Activated CD8-positive, alpha-beta T cell treated with anti-CD3 and anti-CD28 coated beads, Interleukin-2, amount 10 ng/mL, durations not matched to agents 7 days and 5 days (primary cell): ENCODE measurements around the gene CORO2B. TPM values are rescaled to one million over a fixed set of nuclear protein-coding genes. Genes with fewer than 3 reads are reported as not detected.

Experiments
- ATAC-seq: fragments of 150-1000 bp; cut with Tn5 transposase; one replicate; pipeline ENCODE4 v1.10.0; 2021; ENCODE audit warnings: moderate library complexity
- CTCF ChIA-PET: fragments of 350-600 bp; sonication (Branson Sonifier 250); formaldehyde crosslinking; loops from one replicate; lab custom pipeline; 2021; ENCODE audit warnings: antibody characterized with exemption; lab: Charles Lee
- POLR2A ChIA-PET: fragments of 350-600 bp; sonication (Branson Sonifier 250); formaldehyde crosslinking; loops from one replicate; lab custom pipeline; 2021; ENCODE audit warnings: antibody characterized with exemption; lab: Charles Lee
- DNase-seq: peaks from one replicate; pipeline ENCODE4 v3.0.0-alpha.2; 2020
- H3K27ac Mint-ChIP-seq: one replicate; pipeline ENCODE4 v1.8.0; 2021; ENCODE audit warnings: mild to moderate bottlenecking, mixed read lengths
- H3K27me3 Mint-ChIP-seq: one replicate; pipeline ENCODE4 v1.8.0; 2021; ENCODE audit warnings: low read depth, mixed read lengths
- H3K36me3 Mint-ChIP-seq: one replicate; pipeline ENCODE4 v1.8.0; 2021; ENCODE audit warnings: low read depth, mixed read lengths
- H3K4me1 Mint-ChIP-seq: one replicate; pipeline ENCODE4 v1.8.0; 2021; ENCODE audit warnings: low read depth, mixed read lengths
- H3K4me3 Mint-ChIP-seq: one replicate; pipeline ENCODE4 v1.8.0; 2021; ENCODE audit warnings: mild to moderate bottlenecking, mixed read lengths
- H3K9me3 Mint-ChIP-seq: one replicate; pipeline ENCODE4 v1.8.0; 2022; ENCODE audit warnings: mixed read lengths; ENCODE audit not compliant: insufficient read depth
- total RNA-seq, 2 experiments: library from RNA; stranded (reverse); gene quantifications; one replicate each; pipeline ENCODE4 v1.2.3, GENCODE V29; 2021

Gene CORO2B
- total RNA-seq, 2 experiments from 2014 or later, result not detected

DNA sequence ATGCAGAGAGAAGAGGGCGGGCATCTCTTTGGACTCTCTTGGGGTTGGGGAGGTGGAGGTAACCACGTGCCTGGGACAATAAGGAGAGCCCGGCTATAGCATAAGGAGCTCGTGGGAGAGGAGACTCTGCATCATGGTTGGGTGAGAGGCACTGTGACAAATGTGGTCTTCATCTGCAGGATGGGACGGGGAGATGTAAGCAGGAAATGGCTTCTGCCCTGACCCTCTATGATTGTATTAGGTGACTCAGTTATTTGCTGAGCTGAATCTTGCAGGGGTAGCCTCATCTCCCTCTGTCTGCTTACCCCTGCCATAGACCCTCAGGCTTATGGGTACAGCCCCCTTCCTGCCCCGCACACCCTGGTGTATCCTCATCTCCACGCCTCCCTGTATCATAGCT is 48.7 kb downstream of the CORO2B start:
- no peak for DNase-seq
- no peaks in the 10 kb centered on the region for H3K9me3 Mint-ChIP-seq
- no peak overlapping the region for H3K4me3 Mint-ChIP-seq
- ChIA-PET CTCF (no interaction called here), POLR2A (no interaction called here)
- H3K4me1 Mint-ChIP-seq, result no peaks in the 10 kb centered on the region
- H3K36me3 Mint-ChIP-seq, result no peaks in the 10 kb centered on the region
- no peak overlapping the region for H3K27ac Mint-ChIP-seq
- peaks cover 11% of the 10 kb centered on the region for H3K27me3 Mint-ChIP-seq
- no peak for ATAC-seq

DNA sequence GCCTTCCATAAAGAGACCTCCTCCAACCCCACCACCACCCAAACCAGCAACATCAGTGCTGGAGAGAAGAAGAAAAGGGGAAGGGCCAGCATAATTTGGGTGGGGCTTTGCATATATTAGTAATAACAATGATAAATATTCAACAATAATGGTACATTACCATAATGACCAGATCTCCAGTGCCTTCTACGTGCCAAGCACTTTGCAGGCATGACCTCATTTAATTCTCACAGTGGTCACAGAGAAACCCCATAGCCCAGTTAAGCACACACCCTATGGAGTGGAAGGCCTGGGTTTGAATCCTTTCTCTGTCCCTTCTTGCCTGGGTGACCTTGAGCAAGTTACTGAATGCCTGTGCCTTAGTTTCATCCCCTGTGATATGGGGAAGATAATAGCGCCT is 49.2 kb downstream of the CORO2B start:
- no peaks in the 10 kb centered on the region for H3K4me1 Mint-ChIP-seq
- no peaks in the 10 kb centered on the region for H3K9me3 Mint-ChIP-seq
- H3K36me3 Mint-ChIP-seq, result no peaks in the 10 kb centered on the region
- H3K27ac Mint-ChIP-seq, result no peak overlapping the region
- DNase-seq (no peak), ATAC-seq (no peak)
- no peak overlapping the region for H3K4me3 Mint-ChIP-seq
- CTCF ChIA-PET, result no interaction called here
- POLR2A ChIA-PET, result no interaction called here
- H3K27me3 Mint-ChIP-seq, result peaks cover 9% of the 10 kb centered on the region

GRCh38 chr15:68629519-68630210 is 50.9 kb downstream of the CORO2B start:
- no peak for DNase-seq
- no peak for ATAC-seq
- POLR2A ChIA-PET, result no interaction called here
- Mint-ChIP-seq H3K27me3 (peaks cover 9% of the 10 kb centered on the region), H3K27ac (no peak overlapping the region), H3K36me3 (no peaks in the 10 kb centered on the region), H3K4me3 (no peak overlapping the region), H3K4me1 (no peaks in the 10 kb centered on the region), H3K9me3 (no peaks in the 10 kb centered on the region)
- CTCF ChIA-PET, result no interaction called here

- CTCF ChIA-PET, result no interaction called here
- no peaks in the 10 kb centered on the region for H3K36me3 Mint-ChIP-seq
Observed at GRCh38 chr15:68630211-68630555, 51.4 kb downstream of the CORO2B start.

GRCh38 chr15:68630836-68631235 is 52.0 kb downstream of the CORO2B start:
- ATAC-seq, result no peak
- ChIA-PET CTCF (interaction anchor here (1.0 kb wide), 1 partner anchor 77 kb away, joined by 4 read pairs; no protein-coding TSS in a partner anchor), POLR2A (no interaction called here)
- Mint-ChIP-seq H3K27ac (no peak overlapping the region), H3K4me3 (no peak overlapping the region), H3K4me1 (no peaks in the 10 kb centered on the region), H3K27me3 (peaks cover 8% of the 10 kb centered on the region), H3K9me3 (no peaks in the 10 kb centered on the region), H3K36me3 (no peaks in the 10 kb centered on the region)
- no peak for DNase-seq

More at GRCh38 chr15:68630211-68630555, 51.4 kb downstream of the CORO2B start:
- ATAC-seq (no peak), DNase-seq (no peak)
- no peak overlapping the region for H3K4me3 Mint-ChIP-seq
- POLR2A ChIA-PET, result no interaction called here
- no peaks in the 10 kb centered on the region for H3K4me1 Mint-ChIP-seq
- peaks cover 9% of the 10 kb centered on the region for H3K27me3 Mint-ChIP-seq
- H3K27ac Mint-ChIP-seq, result no peak overlapping the region
- no peaks in the 10 kb centered on the region for H3K9me3 Mint-ChIP-seq

GRCh38 chr15:68631601-68632051 is 52.8 kb downstream of the CORO2B start:
- CTCF ChIA-PET, result interaction anchor here (1.0 kb wide), 1 partner anchor 77 kb away, joined by 4 read pairs; no protein-coding TSS in a partner anchor
- no peak for ATAC-seq
- H3K9me3 Mint-ChIP-seq, result no peaks in the 10 kb centered on the region
- peaks cover 7% of the 10 kb centered on the region for H3K27me3 Mint-ChIP-seq
- POLR2A ChIA-PET, result no interaction called here
- no peak overlapping the region for H3K4me3 Mint-ChIP-seq
- DNase-seq, result no peak
- H3K4me1 Mint-ChIP-seq, result no peaks in the 10 kb centered on the region
- H3K27ac Mint-ChIP-seq, result no peak overlapping the region
- no peaks in the 10 kb centered on the region for H3K36me3 Mint-ChIP-seq

- H3K27me3 Mint-ChIP-seq, result peaks cover 6% of the 10 kb centered on the region
- H3K4me3 Mint-ChIP-seq, result no peak overlapping the region
- no peaks in the 10 kb centered on the region for H3K4me1 Mint-ChIP-seq
- H3K27ac Mint-ChIP-seq, result no peak overlapping the region
- POLR2A ChIA-PET, result no interaction called here
- no peak for DNase-seq
- H3K36me3 Mint-ChIP-seq, result no peaks in the 10 kb centered on the region
- CTCF ChIA-PET, result no interaction called here
- ATAC-seq, result no peak
- no peaks in the 10 kb centered on the region for H3K9me3 Mint-ChIP-seq
Observed at GRCh38 chr15:68632101-68632500, 53.3 kb downstream of the CORO2B start.

- Mint-ChIP-seq H3K4me1 (no peaks in the 10 kb centered on the region), H3K27ac (no peak overlapping the region), H3K27me3 (peaks cover 5% of the 10 kb centered on the region), H3K9me3 (no peaks in the 10 kb centered on the region), H3K4me3 (no peak overlapping the region), H3K36me3 (no peaks in the 10 kb centered on the region)
- POLR2A ChIA-PET, result no interaction called here
- CTCF ChIA-PET, result interaction anchor here (0.6 to 0.9 kb wide), 2 partner anchors 27 to 84 kb away, joined by 3 to 4 read pairs; no protein-coding TSS in a partner anchor
- ATAC-seq (no peak), DNase-seq (no peak)
Observed at GRCh38 chr15:68633231-68634121, 54.7 kb downstream of the CORO2B start.

GRCh38 chr15:68634122-68634482 is 55.3 kb downstream of the CORO2B start:
- Mint-ChIP-seq H3K9me3 (no peaks in the 10 kb centered on the region), H3K27ac (no peak overlapping the region), H3K4me3 (no peak overlapping the region), H3K36me3 (no peaks in the 10 kb centered on the region), H3K27me3 (peaks cover 3% of the 10 kb centered on the region), H3K4me1 (no peaks in the 10 kb centered on the region)
- ChIA-PET POLR2A (no interaction called here), CTCF (no interaction called here)
- ATAC-seq, result no peak
- no peak for DNase-seq

GRCh38 chr15:68634531-68634930 is 55.7 kb downstream of the CORO2B start:
- no peak overlapping the region for H3K4me3 Mint-ChIP-seq
- no peaks in the 10 kb centered on the region for H3K36me3 Mint-ChIP-seq
- H3K27ac Mint-ChIP-seq, result no peak overlapping the region
- ATAC-seq (no peak), DNase-seq (no peak)
- peaks cover 2% of the 10 kb centered on the region for H3K27me3 Mint-ChIP-seq
- H3K9me3 Mint-ChIP-seq, result no peaks in the 10 kb centered on the region
- ChIA-PET CTCF (interaction anchor here (1.2 to 2.0 kb wide), 2 partner anchors 84 to 241 kb away, joined by 5 to 6 read pairs; no protein-coding TSS in a partner anchor), POLR2A (no interaction called here)
- no peaks in the 10 kb centered on the region for H3K4me1 Mint-ChIP-seq

DNA sequence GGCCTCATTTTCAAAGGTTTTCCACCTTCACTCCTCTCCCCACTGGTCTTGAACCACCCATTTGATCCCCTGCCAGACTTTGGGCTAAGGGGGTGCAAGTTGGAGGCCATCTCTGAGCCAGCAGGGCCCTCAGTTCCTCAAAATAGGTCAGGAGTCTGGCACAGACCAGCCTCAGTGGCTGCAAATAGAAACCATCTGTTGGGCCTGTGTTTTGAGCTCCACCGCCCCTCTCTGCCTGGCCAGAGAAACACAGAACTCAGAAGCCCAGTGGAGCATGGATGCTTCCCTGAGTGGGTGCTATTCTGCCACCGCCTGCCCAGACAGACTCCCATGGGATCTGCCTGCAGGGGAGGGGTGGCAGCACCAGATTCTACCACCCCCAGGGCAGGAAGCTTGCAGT is 56.3 kb downstream of the CORO2B start:
- Mint-ChIP-seq H3K27ac (no peak overlapping the region), H3K4me3 (no peak overlapping the region), H3K36me3 (no peaks in the 10 kb centered on the region), H3K9me3 (no peaks in the 10 kb centered on the region), H3K4me1 (no peaks in the 10 kb centered on the region), H3K27me3 (no peaks in the 10 kb centered on the region)
- ATAC-seq, result no peak
- DNase-seq, result no peak
- ChIA-PET POLR2A (no interaction called here), CTCF (interaction anchor here (1.2 to 2.0 kb wide), 2 partner anchors 85 to 240 kb away, joined by 5 to 6 read pairs; no protein-coding TSS in a partner anchor)

DNA sequence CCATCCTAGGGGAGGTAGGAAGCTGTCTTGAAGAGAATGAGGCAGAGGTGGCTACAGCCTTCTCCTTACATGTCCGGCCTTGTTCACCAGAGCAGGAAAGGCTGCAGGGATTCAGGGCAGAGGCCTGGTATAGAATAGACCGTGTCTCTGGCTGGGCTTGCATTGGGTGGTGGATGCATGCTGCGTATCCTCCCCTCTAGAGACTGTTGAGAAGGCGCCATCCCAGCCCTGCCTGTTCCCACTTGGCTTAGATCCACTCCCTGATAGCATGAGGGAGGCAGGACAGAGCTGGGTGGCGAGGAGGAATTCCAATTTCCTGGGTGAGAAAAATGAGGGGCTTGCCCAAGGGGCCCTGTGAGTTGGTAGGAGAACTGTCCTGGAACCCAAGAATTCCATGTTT is 57.5 kb downstream of the CORO2B start:
- Mint-ChIP-seq H3K27me3 (no peaks in the 10 kb centered on the region), H3K4me3 (no peak overlapping the region), H3K27ac (no peak overlapping the region), H3K36me3 (no peaks in the 10 kb centered on the region), H3K4me1 (no peaks in the 10 kb centered on the region), H3K9me3 (no peaks in the 10 kb centered on the region)
- DNase-seq, result no peak
- POLR2A ChIA-PET, result no interaction called here
- CTCF ChIA-PET, result interaction anchor here (2.0 kb wide), 1 partner anchor 86 kb away, joined by 6 read pairs; no protein-coding TSS in a partner anchor
- no peak for ATAC-seq
